KMS-11 (cell line): ENCODE data around the gene ZMYND12.

Source experiments
- H2AFZ ChIP-seq: fragments of 200-600 bp; sonication (generic); 2 replicates; pipeline ENCODE4 v1.6.1; 2016; ENCODE audit warnings: antibody characterized with exemption, mixed run types, low read depth
- H3K27ac ChIP-seq: fragments of 200-600 bp; sonication (generic); 2 replicates; pipeline ENCODE4 v1.6.1; 2016; ENCODE audit warnings: mild to moderate bottlenecking, mixed run types
- H3K27me3 ChIP-seq: fragments of 200-600 bp; sonication (generic); 2 replicates; pipeline ENCODE4 v1.6.1; 2017; ENCODE audit warnings: mild to moderate bottlenecking, low read depth, mixed run types, moderate library complexity; ENCODE audit not compliant: insufficient read depth
- H3K36me3 ChIP-seq: fragments of 200-600 bp; sonication (generic); 2 replicates; pipeline ENCODE4 v1.6.1; 2017; ENCODE audit warnings: mild to moderate bottlenecking, mixed run types; ENCODE audit not compliant: insufficient read depth
- H3K4me1 ChIP-seq: fragments of 200-600 bp; sonication (generic); 2 replicates; pipeline ENCODE4 v1.6.1; 2016; ENCODE audit warnings: mild to moderate bottlenecking, low read depth, mixed run types; ENCODE audit not compliant: poor library complexity, severe bottlenecking
- H3K4me2 ChIP-seq: fragments of 200-600 bp; sonication (generic); 2 replicates; pipeline ENCODE4 v1.7.0; 2016; ENCODE audit warnings: mild to moderate bottlenecking, mixed run types
- H3K4me3 ChIP-seq: fragments of 200-600 bp; sonication (generic); IDR thresholded peaks from 2 replicates; pipeline ENCODE4 v1.6.1; 2017; ENCODE audit warnings: low read depth, low read length, mixed read lengths; ENCODE audit not compliant: insufficient read depth
- H3K79me2 ChIP-seq: fragments of 200-600 bp; sonication (generic); 2 replicates; pipeline ENCODE4 v1.6.1; 2016; ENCODE audit warnings: low read depth, mixed run types; ENCODE audit not compliant: insufficient read depth
- H3K9ac ChIP-seq: fragments of 200-600 bp; sonication (generic); 2 replicates; pipeline ENCODE4 v1.6.1; 2016; ENCODE audit warnings: mild to moderate bottlenecking, mixed run types
- H4K20me1 ChIP-seq: fragments of 200-600 bp; sonication (generic); 2 replicates; pipeline ENCODE4 v1.6.1; 2016; ENCODE audit warnings: mild to moderate bottlenecking, mixed run types; ENCODE audit not compliant: insufficient read depth
- TF ChIP-seq, protein P1 (sequence below): fragments of 200-600 bp; sonication (generic); conservative IDR thresholded peaks from 2 replicates; pipeline ENCODE4 v1.6.1; 2017; ENCODE audit warnings: low read depth, mild to moderate bottlenecking, antibody characterized with exemption, low read length, moderate library complexity, mixed read lengths

Gene ZMYND12

DNA sequence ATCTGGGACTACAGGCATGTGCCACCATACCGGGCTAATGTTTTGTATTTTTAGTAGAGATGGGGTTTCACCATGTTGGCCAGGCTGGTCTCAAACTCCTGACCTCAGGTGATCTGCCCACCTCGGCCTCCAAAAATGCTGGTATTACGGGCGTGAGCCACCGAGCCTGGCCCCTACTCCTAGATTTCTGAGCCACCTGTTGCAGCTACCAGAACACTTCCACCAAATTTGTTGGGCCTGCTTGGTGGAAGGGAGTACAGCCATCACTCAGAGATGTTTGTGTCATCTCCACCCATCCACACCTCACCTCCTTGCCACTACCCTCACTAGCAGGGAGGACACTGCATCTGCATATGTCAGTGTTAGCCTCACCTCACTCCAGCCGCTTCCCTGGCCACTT is 69.8 kb downstream of the ZMYND12 start:
- Histone ChIP-seq H3K36me3 (no peaks in the 10 kb centered on the region), H3K4me3 (no peak overlapping the region), H3K79me2 (no peaks in the 10 kb centered on the region), H3K27ac (no peak overlapping the region), H3K4me2 (no peak overlapping the region), H4K20me1 (no peaks in the 10 kb centered on the region), H3K4me1 (no peaks in the 10 kb centered on the region), H3K9ac (no peak overlapping the region), H2AFZ (no peak overlapping the region), H3K27me3 (0 out of 2 replicates have a peak, but pooled peaks cover 6% of the 10 kb centered on the region)
- TF ChIP-seq, protein P1, sequence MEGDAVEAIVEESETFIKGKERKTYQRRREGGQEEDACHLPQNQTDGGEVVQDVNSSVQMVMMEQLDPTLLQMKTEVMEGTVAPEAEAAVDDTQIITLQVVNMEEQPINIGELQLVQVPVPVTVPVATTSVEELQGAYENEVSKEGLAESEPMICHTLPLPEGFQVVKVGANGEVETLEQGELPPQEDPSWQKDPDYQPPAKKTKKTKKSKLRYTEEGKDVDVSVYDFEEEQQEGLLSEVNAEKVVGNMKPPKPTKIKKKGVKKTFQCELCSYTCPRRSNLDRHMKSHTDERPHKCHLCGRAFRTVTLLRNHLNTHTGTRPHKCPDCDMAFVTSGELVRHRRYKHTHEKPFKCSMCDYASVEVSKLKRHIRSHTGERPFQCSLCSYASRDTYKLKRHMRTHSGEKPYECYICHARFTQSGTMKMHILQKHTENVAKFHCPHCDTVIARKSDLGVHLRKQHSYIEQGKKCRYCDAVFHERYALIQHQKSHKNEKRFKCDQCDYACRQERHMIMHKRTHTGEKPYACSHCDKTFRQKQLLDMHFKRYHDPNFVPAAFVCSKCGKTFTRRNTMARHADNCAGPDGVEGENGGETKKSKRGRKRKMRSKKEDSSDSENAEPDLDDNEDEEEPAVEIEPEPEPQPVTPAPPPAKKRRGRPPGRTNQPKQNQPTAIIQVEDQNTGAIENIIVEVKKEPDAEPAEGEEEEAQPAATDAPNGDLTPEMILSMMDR, result no peak

DNA sequence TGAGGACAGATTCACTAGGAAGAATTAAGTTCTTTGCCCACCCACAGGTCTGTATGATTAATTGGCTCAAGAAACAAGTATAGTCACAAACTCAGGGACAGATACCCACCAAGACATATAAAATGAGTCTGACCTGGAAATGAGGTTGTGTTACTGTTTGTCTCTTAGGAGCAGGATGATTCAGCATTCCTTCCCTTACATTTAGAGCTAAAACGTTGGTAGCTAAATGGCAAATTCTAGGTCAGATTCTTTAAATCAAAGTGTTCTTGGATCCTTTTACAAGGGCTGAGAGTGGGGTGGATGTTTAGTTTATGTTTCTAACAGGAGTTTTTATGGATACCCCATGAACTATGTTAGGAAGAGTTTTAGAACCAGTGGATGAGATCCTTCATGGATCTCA is 70.5 kb downstream of the ZMYND12 start:
- no peak overlapping the region for H3K4me3 ChIP-seq
- no peaks in the 10 kb centered on the region for H4K20me1 ChIP-seq
- H2AFZ ChIP-seq, result no peak overlapping the region
- no peaks in the 10 kb centered on the region for H3K36me3 ChIP-seq
- no peak overlapping the region for H3K9ac ChIP-seq
- no peaks in the 10 kb centered on the region for H3K4me1 ChIP-seq
- H3K4me2 ChIP-seq, result no peak overlapping the region
- H3K79me2 ChIP-seq, result no peaks in the 10 kb centered on the region
- TF ChIP-seq, protein P1, result no peak
- H3K27me3 ChIP-seq, result 0 out of 2 replicates have a peak, but pooled peaks cover 6% of the 10 kb centered on the region
- H3K27ac ChIP-seq, result no peak overlapping the region

DNA sequence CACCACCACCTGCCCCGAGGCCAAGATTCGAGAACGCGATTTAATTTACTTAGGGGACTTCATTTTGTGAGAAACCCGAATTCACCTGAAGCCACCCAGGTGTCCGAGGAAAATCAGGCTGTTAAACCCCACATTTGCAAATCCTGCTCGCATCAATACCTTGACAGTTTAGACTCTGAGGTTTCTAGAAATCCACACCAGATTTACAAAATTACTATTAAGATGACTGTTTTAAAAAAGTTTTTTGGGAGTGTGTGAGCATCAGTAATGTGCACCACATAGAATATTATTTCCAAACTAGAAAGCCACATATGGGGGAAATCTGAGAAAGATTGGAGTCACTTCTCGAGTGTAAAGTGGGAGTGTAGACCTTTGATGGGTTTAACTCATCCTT is 74.5 kb downstream of the ZMYND12 start:
- Histone ChIP-seq H2AFZ (peak overlapping the region; percentile 76; the same call in 1 of the 2 replicates), H3K79me2 (no peaks in the 10 kb centered on the region), H3K4me3 (no peak overlapping the region), H3K27ac (no peak overlapping the region), H3K4me2 (peak overlapping the region; percentile 41), H4K20me1 (no peaks in the 10 kb centered on the region), H3K4me1 (peaks cover 5% of the 10 kb centered on the region), H3K36me3 (no peaks in the 10 kb centered on the region), H3K9ac (no peak overlapping the region), H3K27me3 (0 out of 2 replicates have a peak, but pooled peaks cover 6% of the 10 kb centered on the region)
- TF ChIP-seq, protein P1, result no peak

DNA sequence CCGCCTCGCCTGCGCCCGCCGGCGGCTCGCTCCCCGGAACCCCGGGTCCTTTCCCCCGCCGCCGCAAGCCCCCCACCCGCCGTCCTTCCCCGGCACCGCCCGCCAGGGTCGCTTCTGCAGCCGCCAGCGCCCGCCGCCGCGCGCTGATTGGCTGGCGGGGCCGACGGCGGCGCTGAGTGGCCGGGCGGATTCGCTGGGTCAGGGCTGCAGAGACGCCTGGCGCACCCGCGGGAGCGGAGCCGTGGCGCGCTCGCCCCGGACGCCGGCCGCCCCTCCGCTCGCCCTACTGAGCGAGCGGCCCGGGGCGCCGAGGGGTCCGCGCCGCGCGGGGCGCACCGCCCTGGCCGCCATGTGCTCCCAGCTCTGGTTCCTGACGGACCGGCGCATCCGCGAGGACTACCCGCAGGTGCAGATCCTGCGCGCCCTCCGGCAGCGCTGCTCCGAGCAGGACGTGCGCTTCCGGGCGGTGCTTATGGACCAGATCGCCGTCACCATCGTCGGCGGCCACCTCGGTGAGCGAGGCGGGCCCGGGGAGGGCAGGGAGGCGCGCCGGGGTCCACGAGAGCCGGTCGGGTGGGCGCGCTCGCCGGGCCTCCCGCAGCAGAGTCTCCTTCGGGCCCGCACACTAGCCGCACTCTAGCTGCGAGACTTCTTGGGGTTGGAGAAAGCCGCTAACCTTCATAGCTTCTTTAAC is 75.1 kb downstream of the ZMYND12 start, which contains the start of gene RIMKLA:
Gene RIMKLA, plus strand, starts transcription at position 207 of the 694 bp plus-strand sequence. Its CDS starts 143 bp downstream, at position 350.
- Histone ChIP-seq H3K4me2 (peak within 1 kb of the TSS; percentile 41), H3K36me3 (no peaks in the 10 kb centered on the region), H3K9ac (no peak within 1 kb of the TSS), H3K4me1 (peaks cover 5% of the 10 kb centered on the region), H2AFZ (peak within 1 kb of the TSS; percentile 76), H3K79me2 (no peaks in the 10 kb centered on the region), H3K27ac (no peak within 1 kb of the TSS), H3K27me3 (0 out of 2 replicates have a peak, but pooled peaks cover 6% of the 10 kb centered on the region), H3K4me3 (no peak within 1 kb of the TSS), H4K20me1 (no peaks in the 10 kb centered on the region)
- TF ChIP-seq, protein P1, result no peak
